K562 (cell line): ENCODE measurements around the gene ZSCAN22.

Experiments used
- FOXM1 ChIP-seq, 2 experiments: fragments of 450-650 bp in 1 of 2; sonication (generic) in 1 of 2; formaldehyde crosslinking in 1 of 2; IDR thresholded peaks; 2 replicates each; pipeline versions ENCODE4 v1.6.1 to v1.9.0; 2017 to 2022; ENCODE audit warnings: low read depth in 2 of 2, mild to moderate bottlenecking in 2 of 2, missing genetic modification reagents in 1 of 2, moderate library complexity in 1 of 2
- GABPA ChIP-seq: fragments of 200-800 bp; sonication (Bioruptor generic); conservative IDR thresholded peaks from 2 replicates; pipeline ENCODE4 v1.6.1; 2016; ENCODE audit warnings: low read depth, missing genetic modification characterization, missing compliant biosample characterization
- HDAC6 ChIP-seq: IDR thresholded peaks from 2 replicates; pipeline ENCODE4 v1.6.1; 2012; ENCODE audit warnings: low read depth, mild to moderate bottlenecking, control low read depth, inconsistent platforms, low read length, moderate library complexity
- MAFF ChIP-seq: IDR thresholded peaks from 2 replicates; pipeline ENCODE4 v1.6.1; 2012; ENCODE audit warnings: low read length, improper control_type of control experiment
- MYC ChIP-seq, 2 experiments: fragments of 250-450 bp in 1 of 2; sonication (Bioruptor Pico) in 1 of 2; IDR thresholded peaks; 2 replicates each; pipeline versions ENCODE4 v1.5.1 to v1.6.1; 2012 to 2021; ENCODE audit warnings: low read depth in 2 of 2, borderline replicate concordance in 1 of 2, improper control_type of control experiment in 1 of 2, low read length in 1 of 2, mild to moderate bottlenecking in 1 of 2, moderate library complexity in 1 of 2
- MYNN ChIP-seq, 2 experiments: sonication (generic); formaldehyde crosslinking in 1 of 2; IDR thresholded peaks; 2 replicates each; pipeline versions ENCODE4 v1.5.0 to v1.6.1; 2016 to 2020; ENCODE audit warnings: antibody characterized with exemption in 1 of 2, missing genetic modification reagents in 1 of 2
- ZNF24 ChIP-seq: fragments of 450-650 bp; IDR thresholded peaks from 2 replicates; pipeline ENCODE4 v1.6.1; 2016
- ZNF274 ChIP-seq: IDR thresholded peaks from 2 replicates; pipeline ENCODE4 v1.6.1; 2011; ENCODE audit warnings: low read depth, mild to moderate bottlenecking, low read length, moderate library complexity, borderline replicate concordance
- TF ChIP-seq, protein P1 (sequence below), 3 experiments: IDR thresholded peaks in 2 of 3; conservative IDR thresholded peaks in 1 of 3; 2 replicates each; pipeline ENCODE4 v1.5.1; 2011 to 2012; ENCODE audit warnings: low read length in 3 of 3, mild to moderate bottlenecking in 3 of 3, control low read depth in 2 of 3, improper control_type of control experiment in 1 of 3, inconsistent platforms in 1 of 3, low read depth in 1 of 3, mixed read lengths in 1 of 3, moderate library complexity in 1 of 3; ENCODE audit not compliant: insufficient read depth in 2 of 3
- TF ChIP-seq, protein P2 (sequence below): fragments of 250-450 bp; sonication (Bioruptor Pico); IDR thresholded peaks from 2 replicates; pipeline ENCODE4 v1.5.0; 2020; ENCODE audit warnings: mild to moderate bottlenecking, borderline replicate concordance
- TF ChIP-seq, protein P3 (sequence below): fragments of 450-650 bp; IDR thresholded peaks from 2 replicates; pipeline ENCODE4 v1.6.1; 2018; ENCODE audit not compliant: partially characterized antibody

DNA sequence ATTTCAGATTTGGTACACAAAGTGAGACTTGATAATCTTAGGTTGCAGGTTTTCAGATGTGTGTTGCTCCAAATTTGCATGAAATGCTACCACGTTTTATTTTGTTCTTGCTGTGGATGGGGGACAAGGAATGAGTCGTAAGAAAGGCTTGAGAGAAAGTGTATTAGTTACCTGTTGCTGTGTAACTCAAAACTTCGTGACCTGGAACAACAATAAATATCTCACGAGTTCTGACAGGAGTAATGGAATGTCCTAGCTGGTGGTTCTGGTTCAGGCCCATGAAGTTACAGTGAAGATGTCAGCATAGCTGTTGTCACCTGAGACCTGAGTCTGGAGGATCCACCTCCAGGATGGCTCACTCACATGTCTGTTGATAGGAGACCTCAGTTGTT lies 46.9 kb upstream of the ZSCAN22 start:
- TF ChIP-seq, protein P1, sequence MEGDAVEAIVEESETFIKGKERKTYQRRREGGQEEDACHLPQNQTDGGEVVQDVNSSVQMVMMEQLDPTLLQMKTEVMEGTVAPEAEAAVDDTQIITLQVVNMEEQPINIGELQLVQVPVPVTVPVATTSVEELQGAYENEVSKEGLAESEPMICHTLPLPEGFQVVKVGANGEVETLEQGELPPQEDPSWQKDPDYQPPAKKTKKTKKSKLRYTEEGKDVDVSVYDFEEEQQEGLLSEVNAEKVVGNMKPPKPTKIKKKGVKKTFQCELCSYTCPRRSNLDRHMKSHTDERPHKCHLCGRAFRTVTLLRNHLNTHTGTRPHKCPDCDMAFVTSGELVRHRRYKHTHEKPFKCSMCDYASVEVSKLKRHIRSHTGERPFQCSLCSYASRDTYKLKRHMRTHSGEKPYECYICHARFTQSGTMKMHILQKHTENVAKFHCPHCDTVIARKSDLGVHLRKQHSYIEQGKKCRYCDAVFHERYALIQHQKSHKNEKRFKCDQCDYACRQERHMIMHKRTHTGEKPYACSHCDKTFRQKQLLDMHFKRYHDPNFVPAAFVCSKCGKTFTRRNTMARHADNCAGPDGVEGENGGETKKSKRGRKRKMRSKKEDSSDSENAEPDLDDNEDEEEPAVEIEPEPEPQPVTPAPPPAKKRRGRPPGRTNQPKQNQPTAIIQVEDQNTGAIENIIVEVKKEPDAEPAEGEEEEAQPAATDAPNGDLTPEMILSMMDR (IDR thresholded peaks at IDR 0.05 in 2 of 3, conservative IDR thresholded peaks at IDR 0.05 in 1 of 3; ENCODE audit: insufficient read depth in 2 of 3, low read depth in 1 of 3, low read length in 3 of 3): no peak
- TF ChIP-seq, protein P2, sequence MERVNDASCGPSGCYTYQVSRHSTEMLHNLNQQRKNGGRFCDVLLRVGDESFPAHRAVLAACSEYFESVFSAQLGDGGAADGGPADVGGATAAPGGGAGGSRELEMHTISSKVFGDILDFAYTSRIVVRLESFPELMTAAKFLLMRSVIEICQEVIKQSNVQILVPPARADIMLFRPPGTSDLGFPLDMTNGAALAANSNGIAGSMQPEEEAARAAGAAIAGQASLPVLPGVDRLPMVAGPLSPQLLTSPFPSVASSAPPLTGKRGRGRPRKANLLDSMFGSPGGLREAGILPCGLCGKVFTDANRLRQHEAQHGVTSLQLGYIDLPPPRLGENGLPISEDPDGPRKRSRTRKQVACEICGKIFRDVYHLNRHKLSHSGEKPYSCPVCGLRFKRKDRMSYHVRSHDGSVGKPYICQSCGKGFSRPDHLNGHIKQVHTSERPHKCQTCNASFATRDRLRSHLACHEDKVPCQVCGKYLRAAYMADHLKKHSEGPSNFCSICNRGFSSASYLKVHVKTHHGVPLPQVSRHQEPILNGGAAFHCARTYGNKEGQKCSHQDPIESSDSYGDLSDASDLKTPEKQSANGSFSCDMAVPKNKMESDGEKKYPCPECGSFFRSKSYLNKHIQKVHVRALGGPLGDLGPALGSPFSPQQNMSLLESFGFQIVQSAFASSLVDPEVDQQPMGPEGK (CRISPR knock-in tag): no peak
- TF ChIP-seq, protein P3, sequence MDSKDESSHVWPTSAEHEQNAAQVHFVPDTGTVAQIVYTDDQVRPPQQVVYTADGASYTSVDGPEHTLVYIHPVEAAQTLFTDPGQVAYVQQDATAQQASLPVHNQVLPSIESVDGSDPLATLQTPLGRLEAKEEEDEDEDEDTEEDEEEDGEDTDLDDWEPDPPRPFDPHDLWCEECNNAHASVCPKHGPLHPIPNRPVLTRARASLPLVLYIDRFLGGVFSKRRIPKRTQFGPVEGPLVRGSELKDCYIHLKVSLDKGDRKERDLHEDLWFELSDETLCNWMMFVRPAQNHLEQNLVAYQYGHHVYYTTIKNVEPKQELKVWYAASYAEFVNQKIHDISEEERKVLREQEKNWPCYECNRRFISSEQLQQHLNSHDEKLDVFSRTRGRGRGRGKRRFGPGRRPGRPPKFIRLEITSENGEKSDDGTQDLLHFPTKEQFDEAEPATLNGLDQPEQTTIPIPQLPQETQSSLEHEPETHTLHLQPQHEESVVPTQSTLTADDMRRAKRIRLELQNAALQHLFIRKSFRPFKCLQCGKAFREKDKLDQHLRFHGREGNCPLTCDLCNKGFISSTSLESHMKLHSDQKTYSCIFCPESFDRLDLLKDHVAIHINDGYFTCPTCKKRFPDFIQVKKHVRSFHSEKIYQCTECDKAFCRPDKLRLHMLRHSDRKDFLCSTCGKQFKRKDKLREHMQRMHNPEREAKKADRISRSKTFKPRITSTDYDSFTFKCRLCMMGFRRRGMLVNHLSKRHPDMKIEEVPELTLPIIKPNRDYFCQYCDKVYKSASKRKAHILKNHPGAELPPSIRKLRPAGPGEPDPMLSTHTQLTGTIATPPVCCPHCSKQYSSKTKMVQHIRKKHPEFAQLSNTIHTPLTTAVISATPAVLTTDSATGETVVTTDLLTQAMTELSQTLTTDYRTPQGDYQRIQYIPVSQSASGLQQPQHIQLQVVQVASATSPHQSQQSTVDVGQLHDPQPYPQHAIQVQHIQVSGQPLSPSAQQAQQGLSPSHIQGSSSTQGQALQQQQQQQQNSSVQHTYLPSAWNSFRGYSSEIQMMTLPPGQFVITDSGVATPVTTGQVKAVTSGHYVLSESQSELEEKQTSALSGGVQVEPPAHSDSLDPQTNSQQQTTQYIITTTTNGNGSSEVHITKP: no peak
- TF ChIP-seq ZNF24: no peak
- no peak for TF ChIP-seq MYC (IDR thresholded peaks at IDR 0.05; ENCODE audit: low read depth, low read length)
- no peak for TF ChIP-seq MYC (CRISPR knock-in tag; IDR thresholded peaks at IDR 0.05; ENCODE audit: borderline replicate concordance, low read depth)
- no peak for TF ChIP-seq GABPA (tag)
- no peak for TF ChIP-seq FOXM1 (IDR thresholded peaks at IDR 0.05; ENCODE audit: low read depth)
- no peak for TF ChIP-seq FOXM1 (CRISPR knock-in tag; IDR thresholded peaks at IDR 0.05; ENCODE audit: low read depth)
- TF ChIP-seq ZNF274: no peak
- no peak for TF ChIP-seq MAFF
- no peak for TF ChIP-seq HDAC6
- no peak for TF ChIP-seq MYNN (IDR thresholded peaks at IDR 0.05)
- TF ChIP-seq MYNN (CRISPR knock-in tag; IDR thresholded peaks at IDR 0.05): no peak
